HG02970 (cell line): Measurements from ENCODE around the gene BTNL3.
"Not testable (repeated sequence)": the region's sequence is repeated elsewhere in the genome, so short reads cannot be mapped to it uniquely, and the experiment has no call there.

ENCODE experiments used
- ATAC-seq: cut with Tn5 transposase; IDR thresholded peaks from one replicate; pipeline ENCODE4 v1.9.1; 2021; ENCODE audit warnings: mild to moderate bottlenecking, moderate library complexity, moderate number of reproducible peaks; ENCODE audit not compliant: unreplicated experiment, low FRiP score

Gene BTNL3

DNA sequence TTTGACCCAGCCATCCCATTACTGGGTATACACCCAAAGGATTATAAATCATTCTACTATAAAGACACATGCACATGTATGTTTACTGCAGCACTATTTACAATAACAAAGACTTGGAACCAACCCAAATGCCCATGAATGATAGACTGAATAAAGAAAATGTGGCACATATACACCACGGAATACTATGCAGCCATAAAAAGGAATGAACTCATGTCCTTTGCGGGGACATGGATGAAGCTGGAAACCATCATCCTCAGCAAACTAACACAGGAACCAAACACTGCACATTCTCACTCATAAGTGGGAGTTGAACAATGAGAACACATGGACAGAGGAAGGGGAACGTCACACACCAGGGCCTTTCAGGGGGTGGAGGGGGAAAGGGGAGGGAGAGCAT is 28.8 kb downstream of the BTNL3 start:
- ATAC-seq = not testable (repeated sequence)

DNA sequence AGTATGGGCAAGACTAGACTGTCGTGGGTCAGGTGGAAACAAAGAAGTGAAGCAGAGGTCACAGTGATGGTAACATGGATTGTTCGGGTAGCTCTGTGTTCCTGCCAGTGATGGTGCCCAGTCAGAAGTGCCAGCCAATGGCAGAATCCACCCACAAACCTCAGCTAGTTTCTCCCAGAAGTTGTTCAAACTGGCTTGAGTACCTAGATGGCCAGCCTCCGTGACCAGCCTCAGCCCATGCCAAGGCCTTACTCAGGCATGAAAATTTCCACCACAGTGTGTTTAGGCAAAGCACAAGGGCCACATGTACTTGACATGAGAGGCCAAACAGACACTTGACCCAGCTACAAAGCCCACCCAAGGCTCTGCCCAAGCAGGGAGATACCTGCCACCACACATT is 32.0 kb downstream of the BTNL3 start:
- ATAC-seq = no peak

GRCh38 chr5:181024245-181025064 is 35.8 kb downstream of the BTNL3 start:
- no peak for ATAC-seq

DNA sequence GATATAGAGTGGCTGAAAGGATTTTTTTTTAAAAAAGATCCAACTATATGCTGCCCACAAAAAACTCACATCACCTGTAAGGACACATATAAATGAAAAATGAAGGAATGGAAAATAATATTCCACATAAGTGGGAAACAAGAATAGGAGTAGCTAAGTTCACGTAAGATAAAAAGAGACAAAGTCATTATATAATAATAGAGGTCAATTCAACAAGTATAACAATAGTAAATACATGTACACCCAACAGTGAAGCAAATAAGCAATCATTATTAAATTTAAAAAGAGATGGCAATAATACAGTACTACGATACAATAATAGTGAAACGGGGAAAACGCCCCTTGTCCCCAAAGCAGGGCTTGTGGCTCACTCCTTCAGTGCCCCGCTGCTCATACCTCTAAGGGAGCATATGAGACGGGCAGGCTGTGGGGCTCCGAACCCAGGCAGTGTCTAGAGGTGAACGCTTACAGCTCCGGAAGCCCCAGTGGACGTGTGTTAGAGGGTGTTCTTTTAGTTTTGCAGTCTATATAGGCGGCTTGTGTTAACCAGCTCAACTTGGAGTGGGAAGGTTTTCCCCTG is 38.9 kb downstream of the BTNL3 start:
- ATAC-seq = no peak

GRCh38 chr5:181028032-181028819 is 39.6 kb downstream of the BTNL3 start:
- ATAC-seq = no peak

DNA sequence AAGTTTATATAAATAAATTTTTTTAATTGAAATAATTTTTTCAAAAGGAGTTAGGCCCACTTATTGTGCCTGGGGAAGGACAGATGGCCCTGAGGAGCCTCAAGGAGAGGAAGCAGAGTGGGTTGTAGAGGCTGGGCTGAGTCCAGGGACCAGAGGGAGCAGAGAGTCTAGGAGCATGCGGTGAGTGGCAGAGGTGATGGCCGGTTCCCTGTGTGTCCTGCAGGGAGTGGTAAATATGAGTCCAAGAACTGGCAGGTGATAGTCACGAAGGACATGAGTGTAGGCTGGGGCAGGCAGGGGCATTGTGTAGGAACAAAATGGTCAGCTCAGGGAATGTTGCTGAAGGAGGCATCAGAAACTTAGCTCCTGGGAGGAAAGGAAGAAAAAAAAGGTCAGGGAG is 43.1 kb downstream of the BTNL3 start:
- no peak for ATAC-seq

DNA sequence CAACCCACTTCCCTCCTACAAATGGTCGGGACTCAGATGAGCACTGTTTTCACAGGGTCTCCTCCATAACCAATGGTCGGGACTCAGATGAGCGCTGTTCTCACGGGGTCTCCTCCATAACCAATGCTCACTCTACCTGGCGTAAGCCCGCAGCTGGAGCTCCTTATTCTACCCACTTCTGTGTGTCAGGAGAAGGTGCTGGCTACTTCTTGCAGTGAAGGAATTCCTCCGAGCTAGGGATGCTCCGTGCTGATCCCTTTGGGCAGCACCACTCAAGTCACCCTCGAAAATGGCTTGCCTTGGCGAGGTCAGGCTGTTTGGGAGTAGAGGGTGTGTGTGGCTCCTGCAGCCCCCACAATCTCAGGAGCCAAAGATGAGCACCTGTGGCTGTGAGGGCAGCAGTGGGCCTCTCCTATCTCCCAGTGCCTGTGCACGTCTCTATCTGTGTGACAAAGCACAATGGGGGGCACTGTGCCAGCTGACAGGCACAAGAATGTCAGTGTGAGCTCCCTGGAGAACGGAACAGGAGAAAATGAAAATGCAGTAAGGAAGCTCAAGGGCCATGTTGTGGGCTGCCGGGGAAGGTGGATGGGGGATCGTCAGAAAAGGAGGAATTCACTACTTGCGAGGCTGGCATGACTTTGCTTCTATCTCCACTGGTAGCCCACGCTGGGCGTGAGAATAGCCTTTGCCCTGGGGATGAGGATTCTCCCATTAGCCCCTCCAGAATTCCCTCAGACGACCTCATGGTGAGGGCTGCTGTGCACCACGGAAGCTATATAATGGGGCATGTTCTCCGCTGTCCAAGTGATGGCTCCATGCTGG is 47.6 kb downstream of the BTNL3 start:
- no peak for ATAC-seq

DNA sequence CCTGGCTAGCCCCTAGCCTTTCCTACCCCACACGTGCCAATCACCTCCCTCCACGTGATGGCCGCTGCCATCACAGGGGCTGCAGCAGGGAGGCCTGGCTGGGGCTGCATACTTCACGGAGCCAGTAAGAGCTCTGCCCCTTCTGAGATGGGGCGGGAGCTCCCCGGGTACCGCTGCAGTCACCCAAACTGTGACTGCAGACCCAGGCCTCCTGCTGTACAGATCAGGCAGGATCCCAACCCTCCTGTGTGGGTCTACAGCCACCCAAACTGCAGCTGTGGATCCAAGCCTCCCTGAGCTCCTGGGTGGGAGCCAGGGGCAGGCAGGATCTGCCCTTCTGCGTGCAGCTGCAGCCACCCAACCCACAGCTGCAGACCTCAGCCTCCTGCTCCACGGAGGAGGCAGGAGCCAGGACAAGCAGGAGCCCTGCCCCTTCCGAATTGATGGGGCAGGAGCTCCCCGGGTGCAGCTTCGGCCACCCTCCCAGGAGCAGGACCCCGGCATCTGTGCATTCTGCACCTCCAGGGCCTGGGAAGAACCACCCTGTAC is 48.2 kb downstream of the BTNL3 start:
- no peak for ATAC-seq

DNA sequence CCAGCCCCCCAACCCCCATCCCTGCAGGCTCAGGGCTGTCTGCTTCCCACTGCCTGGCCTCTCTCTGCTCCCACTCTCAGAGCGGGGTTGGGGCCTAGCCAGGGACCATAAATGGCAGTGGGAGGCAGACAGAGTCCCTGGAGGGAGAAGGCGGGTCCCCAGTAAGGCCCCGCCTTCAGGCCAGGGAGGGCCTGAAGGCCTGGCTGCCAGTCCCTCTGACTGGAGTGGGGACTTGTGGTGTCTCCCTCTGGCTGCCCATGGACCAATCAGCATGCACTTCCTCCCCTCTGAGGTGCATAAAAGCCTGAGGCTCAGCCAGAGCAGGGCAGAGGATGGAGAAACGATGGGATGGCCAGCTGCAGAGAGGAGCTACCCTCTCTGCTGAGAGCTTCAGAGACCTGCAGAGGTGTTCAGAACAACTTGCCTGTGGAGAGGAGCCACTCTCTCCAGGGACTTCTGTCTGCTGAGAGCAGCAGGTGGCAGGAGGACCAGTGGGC is 48.8 kb downstream of the BTNL3 start:
- ATAC-seq = no peak

DNA sequence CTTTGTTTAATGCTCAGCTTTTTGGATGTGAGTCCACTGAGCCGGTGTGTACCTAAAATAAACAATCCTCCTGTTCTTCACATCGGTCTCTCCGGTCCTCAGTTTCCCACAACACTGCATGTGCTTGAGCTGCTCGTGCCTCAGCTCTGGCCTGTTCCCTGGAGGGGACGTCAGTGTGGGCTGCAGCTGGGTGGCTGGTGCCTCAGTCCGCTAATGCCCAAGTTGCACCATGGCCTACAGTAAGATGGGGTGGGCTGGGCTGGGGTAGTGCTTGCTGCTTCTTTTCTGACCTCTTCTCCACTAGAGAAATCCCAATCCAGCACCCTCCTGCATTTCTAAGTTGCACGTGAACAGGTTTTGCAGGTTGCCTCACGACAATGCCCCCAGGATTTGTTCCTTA is 50.8 kb downstream of the BTNL3 start:
- ATAC-seq = no peak

- ATAC-seq = no peak
Measured at GRCh38 chr5:181039931-181040630, 51.4 kb downstream of the BTNL3 start, which contains the start of gene BTNL9. Gene BTNL9 (plus strand): TSS chr5:181040266. CDS start chr5:181045490, 5,224 bp downstream.

- ATAC-seq = no peak
Measured at GRCh38 chr5:181040631-181040945, 51.9 kb downstream of the BTNL3 start.

DNA sequence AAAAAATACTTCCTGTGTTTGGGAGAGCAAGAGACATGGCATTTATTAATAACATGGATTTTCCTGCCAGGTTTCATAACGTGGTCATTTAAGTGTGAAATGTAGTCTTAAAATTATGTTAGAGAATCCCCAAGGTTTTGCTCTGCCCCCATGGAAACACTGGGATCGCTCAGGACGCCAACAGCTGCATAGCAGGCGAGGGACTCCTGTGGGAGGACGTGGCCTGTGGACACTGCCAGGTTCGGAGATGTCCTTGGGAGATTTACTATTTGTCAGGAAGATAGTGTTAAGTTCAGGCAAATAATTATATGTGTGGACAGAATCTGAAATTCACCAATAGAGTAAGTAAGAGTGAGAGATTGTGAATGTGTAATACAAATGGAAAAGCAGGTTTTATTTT is 52.4 kb downstream of the BTNL3 start:
- ATAC-seq = no peak

- ATAC-seq = no peak
Measured at GRCh38 chr5:181042036-181042713, 53.5 kb downstream of the BTNL3 start.

DNA sequence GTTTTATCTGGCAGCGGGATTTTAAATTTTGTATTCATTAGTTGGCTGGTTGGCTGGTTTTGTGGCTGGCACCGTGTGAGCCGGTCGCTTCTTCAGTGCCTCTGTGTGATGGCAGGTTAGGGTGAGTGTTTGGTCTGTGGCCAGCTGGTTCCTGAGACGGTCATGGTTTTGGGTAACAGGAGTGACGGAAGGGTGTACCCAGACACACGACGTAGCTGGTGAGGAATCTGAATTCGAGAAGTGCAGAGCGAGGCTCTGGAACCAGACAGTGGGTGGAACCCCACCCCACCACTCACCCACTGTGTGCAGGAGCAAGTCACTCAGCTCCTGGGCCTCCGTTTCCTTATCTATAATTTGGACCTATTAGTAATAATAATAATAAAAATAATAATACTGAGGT is 54.1 kb downstream of the BTNL3 start:
- no peak for ATAC-seq

- no peak for ATAC-seq
Measured at GRCh38 chr5:181043285-181044092, 54.8 kb downstream of the BTNL3 start.

DNA sequence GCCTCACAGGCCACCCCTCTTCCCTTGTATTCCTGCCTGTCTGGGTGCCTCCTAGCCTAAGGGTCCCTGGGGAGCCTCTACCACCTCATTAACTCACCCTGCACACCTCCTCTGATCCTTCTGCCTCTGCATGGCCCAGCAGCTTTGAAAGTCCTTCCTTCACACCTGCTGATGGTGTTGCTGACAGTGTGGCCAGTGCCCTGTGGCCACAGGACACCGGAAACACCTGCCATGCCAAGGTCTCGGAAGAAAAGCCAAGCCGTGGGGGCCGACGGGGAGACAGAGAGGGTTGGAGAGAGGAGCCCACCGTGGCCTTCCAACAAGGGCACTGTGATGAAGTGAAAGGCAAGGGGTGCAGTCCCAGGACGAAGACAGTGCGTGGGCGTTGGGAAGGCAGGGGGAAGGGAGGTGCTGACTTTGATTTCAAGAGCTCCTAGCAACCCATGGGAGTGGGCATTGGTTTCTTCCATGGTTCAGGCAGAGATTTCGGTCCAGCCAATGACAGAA is 55.5 kb downstream of the BTNL3 start:
- no peak for ATAC-seq
